ENCODE data around the gene OR8B4.
"Not testable (repeated sequence)": the region's sequence is repeated elsewhere in the genome, so short reads cannot be mapped to it uniquely, and the experiment has no call there.

Gene OR8B4, protein sequence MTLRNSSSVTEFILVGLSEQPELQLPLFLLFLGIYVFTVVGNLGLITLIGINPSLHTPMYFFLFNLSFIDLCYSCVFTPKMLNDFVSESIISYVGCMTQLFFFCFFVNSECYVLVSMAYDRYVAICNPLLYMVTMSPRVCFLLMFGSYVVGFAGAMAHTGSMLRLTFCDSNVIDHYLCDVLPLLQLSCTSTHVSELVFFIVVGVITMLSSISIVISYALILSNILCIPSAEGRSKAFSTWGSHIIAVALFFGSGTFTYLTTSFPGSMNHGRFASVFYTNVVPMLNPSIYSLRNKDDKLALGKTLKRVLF

GRCh38 chr11:124424384-124424921 lies at the start of gene OR8B4:
Gene OR8B4 (minus strand): TSS chr11:124424871. CDS start chr11:124424871, 0 bp downstream.
- no peak for DNase-seq

- no peak for DNase-seq
These were observed 49.4 kb upstream of the OR8B4 start for GRCh38 chr11:124474079-124474478.

DNA sequence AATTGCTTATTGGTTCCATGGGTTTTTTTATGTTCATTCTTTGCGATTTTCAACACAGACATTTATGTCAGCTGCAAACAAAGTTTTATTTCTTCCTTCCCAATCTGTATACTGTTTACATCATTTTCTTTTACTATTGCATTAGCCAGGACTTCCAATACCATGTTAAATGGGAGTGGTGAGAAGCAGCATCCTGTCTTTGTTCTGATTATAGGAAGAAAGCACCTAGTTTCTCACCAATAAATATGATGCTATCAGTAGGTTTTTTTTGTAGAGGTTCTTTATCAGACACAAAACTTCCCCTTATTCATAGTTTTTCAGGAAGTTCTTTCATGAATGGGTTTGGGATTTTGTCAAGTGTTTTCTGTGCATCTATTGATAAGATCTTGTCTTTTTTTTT lies 48.8 kb upstream of the OR8B4 start:
- DNase-seq, result no peak

GRCh38 chr11:124470561-124471227 lies 46.0 kb upstream of the OR8B4 start:
- DNase-seq, result no peak

DNA sequence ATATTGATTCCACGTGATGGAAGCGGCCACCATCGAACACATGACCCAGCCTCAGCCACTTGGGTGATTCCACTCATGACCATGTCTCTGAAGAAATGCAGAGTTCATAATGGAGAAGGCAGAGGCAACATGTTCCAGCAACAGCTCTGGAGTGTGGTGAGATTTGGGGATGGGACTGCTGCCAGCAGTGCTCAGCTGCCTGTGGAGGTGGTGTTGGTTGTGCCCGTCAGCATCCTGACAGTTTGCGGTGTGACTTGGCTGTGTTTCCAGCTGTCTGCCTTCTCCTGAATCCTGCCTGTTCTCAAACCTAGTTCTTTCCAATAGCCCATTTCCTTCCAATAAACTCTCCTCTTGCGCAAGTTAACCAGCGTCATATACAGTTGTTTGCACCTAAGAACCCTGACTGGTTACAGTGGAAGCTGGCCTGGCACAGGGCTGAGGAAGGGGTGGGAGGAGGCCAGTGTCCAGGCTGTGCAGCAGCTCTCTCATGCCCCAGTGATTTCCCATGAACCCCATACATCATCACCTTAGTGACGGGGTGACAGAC lies 42.8 kb upstream of the OR8B4 start:
- no peak for DNase-seq

DNA sequence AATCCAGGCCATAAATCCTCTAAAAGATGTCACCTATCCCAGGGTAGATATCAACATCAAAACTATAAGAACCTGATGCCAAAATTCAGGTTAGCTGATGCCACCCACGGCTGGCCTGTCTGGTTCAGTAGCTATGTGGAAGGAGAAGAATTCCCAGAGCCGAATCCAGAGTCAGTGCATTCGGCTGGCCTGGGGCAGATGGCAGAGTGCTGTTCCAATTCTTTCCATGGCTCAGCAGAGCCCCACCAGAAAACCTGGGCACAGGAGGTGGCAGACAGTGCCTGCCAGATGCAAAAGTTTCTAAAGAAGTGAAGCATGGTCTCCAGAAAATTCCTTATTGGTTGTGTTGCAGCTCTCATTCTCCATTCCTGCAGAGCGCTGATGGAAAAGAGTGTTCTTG lies 40.7 kb upstream of the OR8B4 start:
- DNase-seq, result no peak

- no peak for DNase-seq
These were observed 39.3 kb upstream of the OR8B4 start for GRCh38 chr11:124463990-124464389.

- DNase-seq, result no peak
These were observed 38.7 kb upstream of the OR8B4 start for GRCh38 chr11:124463324-124463723.

GRCh38 chr11:124460459-124460858 lies 35.8 kb upstream of the OR8B4 start:
- DNase-seq, result no peak

DNA sequence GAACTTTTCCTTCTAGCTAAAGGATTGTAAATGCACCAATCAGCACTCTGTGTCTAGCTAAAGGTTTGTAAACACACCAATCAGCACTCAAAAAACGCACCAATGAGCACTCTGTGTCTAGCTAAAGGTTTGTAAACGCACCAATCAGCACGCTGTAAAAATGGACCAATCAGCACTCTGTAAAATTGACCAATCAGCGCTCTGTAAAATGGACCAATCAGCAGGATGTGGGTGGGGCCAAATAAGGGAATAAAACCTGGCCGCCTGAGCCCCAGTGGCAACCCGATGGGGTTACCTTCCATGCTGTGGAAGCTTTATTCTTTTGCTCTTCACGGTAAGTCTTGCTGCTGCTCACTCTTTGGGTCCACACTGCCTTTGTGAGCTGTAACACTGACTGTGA lies 34.7 kb upstream of the OR8B4 start:
- not testable (repeated sequence) for DNase-seq

GRCh38 chr11:124454552-124454951 lies 29.9 kb upstream of the OR8B4 start:
- no peak for DNase-seq

- DNase-seq, result no peak
These were observed 22.2 kb upstream of the OR8B4 start for GRCh38 chr11:124446916-124447315.

GRCh38 chr11:124445646-124446150 lies 21.0 kb upstream of the OR8B4 start, which contains the start of gene OR8B8:
Gene OR8B8 (minus strand): TSS chr11:124445696. CDS start chr11:124441085, 4,611 bp downstream.
- DNase-seq, result no peak

DNA sequence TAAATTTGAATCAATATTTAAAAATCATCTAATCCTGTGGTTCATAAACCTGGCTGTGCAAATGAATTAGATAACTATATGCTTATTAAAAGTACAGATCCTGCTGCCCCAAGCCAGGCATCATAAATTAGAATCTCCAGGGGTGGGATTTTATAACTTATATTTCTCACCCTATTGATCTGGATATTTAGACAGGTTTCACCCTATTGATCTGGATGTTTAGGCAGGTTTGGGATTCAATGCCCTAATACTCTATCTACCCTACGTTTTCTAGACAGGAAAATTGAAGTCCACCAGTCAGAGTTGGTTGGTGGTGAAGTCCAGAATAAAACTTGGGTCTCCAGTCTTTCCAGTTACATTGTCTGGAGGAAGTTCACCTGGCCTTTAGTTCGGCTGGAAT lies 18.2 kb upstream of the OR8B4 start:
- no peak for DNase-seq

DNA sequence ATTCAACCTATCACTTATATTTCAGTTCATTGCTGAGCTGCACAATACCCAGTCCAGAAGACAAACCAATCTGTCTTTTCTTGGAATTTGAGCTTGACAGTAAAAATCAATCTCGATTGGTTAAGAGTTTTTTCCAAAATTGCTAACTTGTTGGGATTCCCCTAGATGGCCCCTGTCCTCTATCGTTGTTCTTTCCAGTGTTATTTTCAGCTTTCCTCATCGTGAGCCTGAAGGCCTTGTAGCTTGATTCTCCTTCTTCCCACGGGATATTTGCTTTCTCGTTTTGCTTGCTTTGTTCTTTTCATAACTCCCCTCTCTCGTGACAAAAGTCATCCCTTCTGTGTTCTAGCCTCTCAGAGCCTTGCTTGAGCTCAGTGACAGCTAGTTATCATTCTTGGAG lies 17.8 kb upstream of the OR8B4 start:
- no peak for DNase-seq

GRCh38 chr11:124441519-124441918 lies 16.8 kb upstream of the OR8B4 start:
- no peak for DNase-seq

DNA sequence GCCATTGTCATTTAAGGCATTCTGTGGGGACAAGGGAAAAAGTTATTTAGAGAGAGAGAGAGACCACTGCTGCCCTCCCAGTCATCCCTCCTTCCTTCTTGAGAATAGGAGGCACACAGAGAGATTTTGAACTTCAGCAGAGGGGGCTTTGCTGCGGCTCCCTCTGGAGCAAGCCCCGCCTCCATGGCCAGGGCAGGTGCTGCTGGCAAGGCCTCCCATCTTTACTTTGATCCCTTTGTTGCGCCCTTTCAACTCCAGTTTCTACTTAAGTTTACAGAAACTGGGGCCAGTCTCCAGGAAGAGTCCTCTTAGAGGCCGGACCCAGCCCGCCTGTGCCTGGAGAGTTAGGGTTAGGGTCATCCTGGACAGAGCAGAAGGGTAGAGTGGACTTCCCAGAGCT lies 16.4 kb upstream of the OR8B4 start:
- no peak for DNase-seq

- no peak for DNase-seq
These were observed 15.9 kb upstream of the OR8B4 start for GRCh38 chr11:124440608-124441007.

DNA sequence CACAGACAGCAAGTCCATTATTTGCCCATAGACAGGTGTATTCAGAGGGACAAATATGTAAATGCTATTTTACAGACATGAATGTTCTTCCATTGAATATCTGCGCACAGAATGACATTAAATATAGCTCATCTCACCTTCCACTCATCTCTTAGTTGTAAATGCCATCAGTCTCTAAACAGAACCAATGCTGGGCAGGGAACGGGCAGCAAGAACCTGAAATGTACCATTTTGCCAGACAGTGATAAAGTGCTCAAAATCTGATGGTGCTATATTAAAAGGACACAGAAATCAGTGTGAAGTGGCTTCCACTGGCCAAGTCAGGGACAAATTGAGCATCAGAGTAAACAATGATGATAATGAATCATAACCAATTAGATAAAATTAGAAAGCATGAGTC lies 10.0 kb upstream of the OR8B4 start:
- no peak for DNase-seq

GRCh38 chr11:124429599-124429998 lies 4.9 kb upstream of the OR8B4 start:
- DNase-seq, result no peak

DNA sequence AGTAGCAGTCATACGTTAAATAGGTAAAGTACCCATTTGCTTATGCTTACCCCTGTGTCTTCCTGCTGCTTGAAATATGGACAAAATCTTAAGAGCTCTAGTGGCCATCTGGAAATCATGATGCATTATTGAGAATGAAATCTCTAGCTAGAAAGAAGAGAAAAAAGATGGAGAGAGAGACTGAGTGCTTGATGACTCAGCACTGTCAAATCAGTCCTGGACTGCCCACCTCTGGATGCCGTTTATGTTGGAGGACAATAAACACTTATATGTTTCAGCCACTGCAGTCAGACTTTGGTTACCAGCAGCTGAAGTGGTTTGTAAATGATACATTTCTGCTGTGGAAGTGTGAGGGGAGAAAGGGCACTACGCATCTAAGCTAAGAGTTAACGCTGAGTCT lies 3.6 kb downstream of the OR8B4 start:
- no peak for DNase-seq

GRCh38 chr11:124415356-124415923 lies 9.2 kb downstream of the OR8B4 start:
- DNase-seq, result no peak

GRCh38 chr11:124409906-124410305 lies 14.8 kb downstream of the OR8B4 start:
- DNase-seq, result no peak
